ENCODE measurements around the gene PEX14. TPM values are rescaled to one million over a fixed set of nuclear protein-coding genes. Genes with fewer than 3 reads are reported as not detected.

PEX14 gene
- total and polyA plus RNA-seq, 2 experiments from 2014 or later: 17.6 to 19.6 TPM

- DNase-seq (ENCODE audit: low spot score): no peak
- Histone ChIP-seq H2AFZ (no peak overlapping the region), H4K20me1 (replicated peaks; ENCODE audit: insufficient read depth) (no peaks in the 10 kb centered on the region), H3K4me2 (no peak overlapping the region), H3K27me3 (ENCODE audit: insufficient read depth) (no peaks in the 10 kb centered on the region), H3K9me2 (ENCODE audit: insufficient read depth) (no peaks in the 10 kb centered on the region), H3K27ac (ENCODE audit: low read depth) (no peak overlapping the region; the same call in 1 of the 2 replicates), H3K4me3 (no peak overlapping the region), H3F3A (replicated peaks; ENCODE audit: low read depth) (no peaks in the 10 kb centered on the region), H3K36me3 (ENCODE audit: insufficient read depth) (no peaks in the 10 kb centered on the region), H3K4me1 (ENCODE audit: insufficient read depth) (no peaks in the 10 kb centered on the region), H3K79me2 (replicated peaks; ENCODE audit: insufficient read depth) (no peaks in the 10 kb centered on the region; the same call in 1 of the 2 replicates)
- Mint-ChIP-seq H3K27me3 (ENCODE audit: insufficient read depth, low read depth, poor library complexity) (peaks cover 4% of the 10 kb centered on the region), H3K4me1 (no peaks in the 10 kb centered on the region), H3K4me3 (no peak overlapping the region), H3K27ac (no peak overlapping the region), H3K36me3 (ENCODE audit: low read depth) (peaks cover under 1% of the 10 kb centered on the region; the same call in 2 of the 3 replicates), H3K9me3 (peaks cover under 1% of the 10 kb centered on the region; the same call in 1 of the 3 replicates)
- no peak for ATAC-seq
- TF ChIP-seq NANOG (IDR thresholded peaks at IDR 0.05; ENCODE audit: borderline replicate concordance) (no peak), ZNF331 (CRISPR knock-in tag; IDR thresholded peaks at IDR 0.05; ENCODE audit: low read depth) (no peak), REST (IDR thresholded peaks at IDR 0.05; ENCODE audit: unreplicated experiment) (no peak), ETS1 (IDR thresholded peaks at IDR 0.05) (no peak), STAT1 (IDR thresholded peaks at IDR 0.05; ENCODE audit: unreplicated experiment) (no peak), JUNB (IDR thresholded peaks at IDR 0.05; ENCODE audit: unreplicated experiment) (no peak), EZH2 (IDR thresholded peaks at IDR 0.05; ENCODE audit: low read depth, unreplicated experiment) (no peak), ZNF462 (CRISPR knock-in tag; IDR thresholded peaks at IDR 0.05) (no peak), CREB1 (CRISPR knock-in tag; IDR thresholded peaks at IDR 0.05; ENCODE audit: low read depth) (no peak), POLR2AphosphoS5 (IDR thresholded peaks at IDR 0.05; ENCODE audit: low read depth) (no peak), EZH2phosphoT487 (IDR thresholded peaks at IDR 0.05; ENCODE audit: unreplicated experiment) (no peak), ZNF114 (CRISPR knock-in tag; IDR thresholded peaks at IDR 0.05) (no peak)
- TF ChIP-seq, protein P1, sequence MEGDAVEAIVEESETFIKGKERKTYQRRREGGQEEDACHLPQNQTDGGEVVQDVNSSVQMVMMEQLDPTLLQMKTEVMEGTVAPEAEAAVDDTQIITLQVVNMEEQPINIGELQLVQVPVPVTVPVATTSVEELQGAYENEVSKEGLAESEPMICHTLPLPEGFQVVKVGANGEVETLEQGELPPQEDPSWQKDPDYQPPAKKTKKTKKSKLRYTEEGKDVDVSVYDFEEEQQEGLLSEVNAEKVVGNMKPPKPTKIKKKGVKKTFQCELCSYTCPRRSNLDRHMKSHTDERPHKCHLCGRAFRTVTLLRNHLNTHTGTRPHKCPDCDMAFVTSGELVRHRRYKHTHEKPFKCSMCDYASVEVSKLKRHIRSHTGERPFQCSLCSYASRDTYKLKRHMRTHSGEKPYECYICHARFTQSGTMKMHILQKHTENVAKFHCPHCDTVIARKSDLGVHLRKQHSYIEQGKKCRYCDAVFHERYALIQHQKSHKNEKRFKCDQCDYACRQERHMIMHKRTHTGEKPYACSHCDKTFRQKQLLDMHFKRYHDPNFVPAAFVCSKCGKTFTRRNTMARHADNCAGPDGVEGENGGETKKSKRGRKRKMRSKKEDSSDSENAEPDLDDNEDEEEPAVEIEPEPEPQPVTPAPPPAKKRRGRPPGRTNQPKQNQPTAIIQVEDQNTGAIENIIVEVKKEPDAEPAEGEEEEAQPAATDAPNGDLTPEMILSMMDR (conservative IDR thresholded peaks at IDR 0.05; ENCODE audit: low read depth in 2 of 2): no peak
These were observed 94.8 kb downstream of the PEX14 start for GRCh38 chr1:10569531-10569930.

All from GM23338 (cell line).